GM12878 (cell line): ENCODE data around the gene RGS12. TPM values are rescaled to one million over a fixed set of nuclear protein-coding genes. Genes with fewer than 3 reads are reported as not detected.

Source experiments
- ATAC-seq: fragments of 200-7000 bp; cut with Tn5 transposase; 3 replicates; pipeline ENCODE4 v1.9.1; 2020; ENCODE audit warnings: mild to moderate bottlenecking, moderate library complexity
- BruUV-seq: library from RNA; stranded (reverse); fragments of 400-500 nt; replicated peaks from 2 replicates; lab custom pipeline; 2021; lab: Mats Ljungman, UMichigan
- CTCF ChIA-PET: fragments of 300-600 bp; sonication (Branson Sonifier 250); formaldehyde crosslinking; extraction: SDS; loops from one replicate; lab custom pipeline; 2021; ENCODE audit warnings: inconsistent platforms; lab: Yijun Ruan, JAX
- POLR2A ChIA-PET: fragments of 350-600 bp; formaldehyde crosslinking; extraction: SDS; loops from one replicate; lab custom pipeline; 2021; ENCODE audit warnings: inconsistent platforms; lab: Charles Lee
- RAD21 ChIA-PET: fragments of 300-600 bp; sonication (Branson Sonifier 250); formaldehyde crosslinking; loops from one replicate; lab custom pipeline; 2023; ENCODE audit warnings: antibody characterized with exemption; ENCODE audit not compliant: unreplicated experiment; lab: Charles Lee
- SMC1A ChIA-PET: fragments of 300-600 bp; sonication (Branson Sonifier 250); formaldehyde crosslinking; loops from one replicate; lab custom pipeline; 2023; ENCODE audit not compliant: unreplicated experiment, uncharacterized antibody; lab: Charles Lee
- DNase-seq: peaks from one replicate; pipeline ENCODE4 v3.0.0-alpha.2; 2011; ENCODE audit warnings: low read depth, low spot score
- FAIRE-seq: peaks from 3 replicates; lab custom pipeline; 2011; peaks lifted over from hg19 to GRCh38; lab: Jason Lieb, UNC
- H2AFZ ChIP-seq: 2 replicates; pipeline ENCODE4 v1.6.0; 2011; ENCODE audit warnings: low read depth, low read length, control low read depth; ENCODE audit not compliant: control insufficient read depth
- H3K27ac ChIP-seq: 2 replicates; pipeline ENCODE4 v1.5.1; 2011; ENCODE audit warnings: control low read depth; ENCODE audit not compliant: control insufficient read depth, insufficient read depth
- H3K27me3 ChIP-seq, 2 experiments: replicated peaks in 1 of 2; 2 replicates each; pipeline versions ENCODE4 v1.6.0 to v1.6.1; 2011; ENCODE audit warnings: low read length in 1 of 2; ENCODE audit not compliant: control insufficient read depth in 2 of 2, insufficient read depth in 2 of 2
- H3K36me3 ChIP-seq, 2 experiments: 2 replicates each; pipeline ENCODE4 v1.5.1; 2011; ENCODE audit warnings: low read length in 1 of 2; ENCODE audit not compliant: control insufficient read depth in 2 of 2, insufficient read depth in 2 of 2
- H3K4me1 ChIP-seq: 2 replicates; pipeline ENCODE4 v1.6.1; 2011; ENCODE audit warnings: mild to moderate bottlenecking, low read length, moderate library complexity, mixed read lengths; ENCODE audit not compliant: control insufficient read depth, insufficient read depth
- H3K4me2 ChIP-seq: 2 replicates; pipeline ENCODE4 v1.6.0; 2011; ENCODE audit warnings: control low read depth; ENCODE audit not compliant: control insufficient read depth, insufficient read depth
- H3K4me3 ChIP-seq: fragments of 200-600 bp; sonication (generic); 2 replicates; pipeline ENCODE4 v1.5.1; 2016
- H3K79me2 ChIP-seq: 2 replicates; pipeline ENCODE4 v1.6.0; 2011; ENCODE audit warnings: low read length; ENCODE audit not compliant: control insufficient read depth, insufficient read depth
- H3K9ac ChIP-seq: 2 replicates; pipeline ENCODE4 v1.8.0; 2011; ENCODE audit warnings: low read length, control low read depth, mixed read lengths; ENCODE audit not compliant: control insufficient read depth, insufficient read depth
- H3K9me3 ChIP-seq: replicated peaks from 3 replicates; pipeline ENCODE4 v1.5.1; 2011; ENCODE audit warnings: mild to moderate bottlenecking, low read length; ENCODE audit not compliant: control insufficient read depth, insufficient read depth
- H4K20me1 ChIP-seq: 2 replicates; pipeline ENCODE4 v1.6.0; 2011; ENCODE audit not compliant: control insufficient read depth, insufficient read depth
- ASH2L ChIP-seq: fragments of 300-600, 200-600 bp; sonication (generic); IDR thresholded peaks from 2 replicates; pipeline ENCODE4 v1.6.1; 2017; ENCODE audit warnings: low read depth, mild to moderate bottlenecking, borderline replicate concordance
- HDAC2 ChIP-seq: fragments of 200-600 bp; sonication (generic); IDR thresholded peaks from 2 replicates; pipeline ENCODE4 v1.6.1; 2017
- NR2C1 ChIP-seq: fragments of 450-650 bp; IDR thresholded peaks from 2 replicates; pipeline ENCODE4 v1.6.1; 2017; ENCODE audit warnings: antibody characterized with exemption, mild to moderate bottlenecking, moderate library complexity
- RELA ChIP-seq: fragments of 450-650 bp; IDR thresholded peaks from 2 replicates; pipeline ENCODE4 v1.8.0; 2014; ENCODE audit warnings: borderline replicate concordance; ENCODE audit not compliant: partially characterized antibody
- SMC3 ChIP-seq: IDR thresholded peaks from 2 replicates; pipeline ENCODE4 v1.6.1; 2011; ENCODE audit warnings: low read length, improper control_type of control experiment, borderline replicate concordance
- WRNIP1 ChIP-seq: IDR thresholded peaks from 2 replicates; pipeline ENCODE4 v1.6.1; 2011; ENCODE audit warnings: low read depth, low read length, improper control_type of control experiment, borderline replicate concordance
- WGBS: methylation state at CpG from one replicate; pipeline ENCODE4 v1.1.6; 2016; ENCODE audit warnings: low lambda C conversion rate; ENCODE audit not compliant: insufficient replicate concordance, insufficient coverage; ENCODE audit errors: missing lambda C conversion rate; 5-methylcytosine and 5-hydroxymethylcytosine counted together
- in situ Hi-C: fragments of 300-500 bp; cut with MboI; formaldehyde crosslinking; loops from 9 replicates; pipeline ENCODE4 v1.14.3; 2018; ENCODE audit warnings: mixed read lengths
- intact Hi-C: fragments of 100-400 bp; cut with micrococcal nuclease; formaldehyde crosslinking; loops from one replicate; pipeline ENCODE4 v1.14.2; 2022; ENCODE audit not compliant: unreplicated experiment
- polyA plus RNA-seq, 11 experiments: library from polyadenylated mRNA; depleted of rRNA in 4 of 11; unstranded in 6 of 11; stranded (reverse) in 5 of 11; fragments of >200 nt; fragmentation: Nextera tagmentation in 4 of 11; fragmentation: Illumina TruSeq in 1 of 11; extraction: Ambion mirVana in 4 of 11; extraction: Trizol in 1 of 11; gene quantifications; 1 replicate in 1 of 11; 2 replicates in 10 of 11; pipeline versions ENCODE4 v1.2.1 to v1.2.3, GENCODE V29; 2011 to 2016; ENCODE audit warnings: inconsistent platforms in 2 of 11, missing spikeins in 2 of 11, low read depth in 1 of 11
- total RNA-seq, 4 experiments: library from RNA; depleted of rRNA in 3 of 4; stranded (reverse); fragments of >200 nt in 3 of 4; fragmentation: Illumina TruSeq in 1 of 4; extraction: Trizol in 1 of 4; gene quantifications; 2 replicates each; pipeline versions ENCODE4 v1.2.1 to v1.2.3, GENCODE V29; 2013 to 2021
- TF ChIP-seq, protein P1 (sequence below): fragments of 450-650 bp; formaldehyde crosslinking; IDR thresholded peaks from 2 replicates; pipeline ENCODE4 v1.4.0; 2020; ENCODE audit warnings: mild to moderate bottlenecking, moderate library complexity

Gene RGS12
- total and polyA plus RNA-seq, 10 of the 15 experiments (the other 5 are each of a cell fraction or from before 2014, with no cell fraction given): 0.02 to 2.2 (median 0.73) TPM

DNA sequence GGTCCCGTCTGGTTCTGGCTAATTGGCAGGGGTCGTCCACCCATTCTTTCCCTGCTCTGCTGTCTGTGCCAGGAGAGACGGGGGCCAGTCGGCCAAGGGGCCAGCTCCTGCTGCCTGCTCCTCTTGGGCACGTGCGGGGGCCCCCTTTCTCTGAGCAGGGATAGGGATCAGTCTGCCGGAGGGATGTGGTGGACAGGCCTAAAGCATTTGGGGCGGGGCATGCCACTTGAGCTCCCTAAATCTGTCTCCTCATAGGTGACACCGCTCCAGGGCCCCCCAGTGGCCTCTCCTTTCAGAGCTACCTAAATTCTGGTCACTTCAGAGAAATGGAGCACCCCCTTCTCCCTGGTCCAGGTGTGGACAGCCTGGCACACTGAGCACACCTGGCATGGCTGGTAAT is 48.1 kb upstream of the RGS12 start:
- no peaks in the 10 kb centered on the region for H3K9me3 ChIP-seq
- FAIRE-seq: no peak
- no peaks in the 10 kb centered on the region for H3K27me3 ChIP-seq
- DNase-seq: no peak
- SMC1A ChIA-PET: interaction anchor here (1.4 kb wide), 1 partner anchor 138 kb away, joined by 3 read pairs; no protein-coding TSS in a partner anchor
- WGBS: 84% methylated on average over 9 of the region's 9 CpGs
- H3K4me3 ChIP-seq: no peak overlapping the region
- TF ChIP-seq HDAC2 (no peak), NR2C1 (no peak), SMC3 (no peak), ASH2L (no peak), WRNIP1 (no peak), RELA (no peak)
- TF ChIP-seq, protein P1, sequence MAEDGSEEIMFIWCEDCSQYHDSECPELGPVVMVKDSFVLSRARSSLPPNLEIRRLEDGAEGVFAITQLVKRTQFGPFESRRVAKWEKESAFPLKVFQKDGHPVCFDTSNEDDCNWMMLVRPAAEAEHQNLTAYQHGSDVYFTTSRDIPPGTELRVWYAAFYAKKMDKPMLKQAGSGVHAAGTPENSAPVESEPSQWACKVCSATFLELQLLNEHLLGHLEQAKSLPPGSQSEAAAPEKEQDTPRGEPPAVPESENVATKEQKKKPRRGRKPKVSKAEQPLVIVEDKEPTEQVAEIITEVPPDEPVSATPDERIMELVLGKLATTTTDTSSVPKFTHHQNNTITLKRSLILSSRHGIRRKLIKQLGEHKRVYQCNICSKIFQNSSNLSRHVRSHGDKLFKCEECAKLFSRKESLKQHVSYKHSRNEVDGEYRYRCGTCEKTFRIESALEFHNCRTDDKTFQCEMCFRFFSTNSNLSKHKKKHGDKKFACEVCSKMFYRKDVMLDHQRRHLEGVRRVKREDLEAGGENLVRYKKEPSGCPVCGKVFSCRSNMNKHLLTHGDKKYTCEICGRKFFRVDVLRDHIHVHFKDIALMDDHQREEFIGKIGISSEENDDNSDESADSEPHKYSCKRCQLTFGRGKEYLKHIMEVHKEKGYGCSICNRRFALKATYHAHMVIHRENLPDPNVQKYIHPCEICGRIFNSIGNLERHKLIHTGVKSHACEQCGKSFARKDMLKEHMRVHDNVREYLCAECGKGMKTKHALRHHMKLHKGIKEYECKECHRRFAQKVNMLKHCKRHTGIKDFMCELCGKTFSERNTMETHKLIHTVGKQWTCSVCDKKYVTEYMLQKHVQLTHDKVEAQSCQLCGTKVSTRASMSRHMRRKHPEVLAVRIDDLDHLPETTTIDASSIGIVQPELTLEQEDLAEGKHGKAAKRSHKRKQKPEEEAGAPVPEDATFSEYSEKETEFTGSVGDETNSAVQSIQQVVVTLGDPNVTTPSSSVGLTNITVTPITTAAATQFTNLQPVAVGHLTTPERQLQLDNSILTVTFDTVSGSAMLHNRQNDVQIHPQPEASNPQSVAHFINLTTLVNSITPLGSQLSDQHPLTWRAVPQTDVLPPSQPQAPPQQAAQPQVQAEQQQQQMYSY (CRISPR knock-in tag): no peak
- CTCF ChIA-PET: interaction anchor here (1.5 kb wide), 1 partner anchor 51 kb away, joined by 4 read pairs; no protein-coding TSS in a partner anchor
- H3K4me2 ChIP-seq: no peak overlapping the region
- no peak overlapping the region for H3K9ac ChIP-seq
- intact Hi-C loops (no loop called here), in situ Hi-C loops (no loop called here)
- RAD21 ChIA-PET: no interaction called here
- peaks cover 0 to 10% of the 10 kb centered on the region in 2 experiments; a peak in 3 of 4 replicates for H3K36me3 ChIP-seq
- no peaks in the 10 kb centered on the region for H4K20me1 ChIP-seq
- H2AFZ ChIP-seq: no peak overlapping the region
- H3K27ac ChIP-seq: no peak overlapping the region
- POLR2A ChIA-PET: interaction anchor here (0.6 kb wide), 1 partner anchor 51 kb away, joined by 5 read pairs; no protein-coding TSS in a partner anchor
- H3K79me2 ChIP-seq: no peaks in the 10 kb centered on the region
- no peaks in the 10 kb centered on the region for H3K4me1 ChIP-seq
- ATAC-seq: no peak
- no TSS peak for BruUV-seq
